GM12872 (cell line): ENCODE results near the gene FBXL5.

Experiments used
- CTCF ChIP-seq: IDR thresholded peaks from 3 replicates; pipeline ENCODE4 v1.5.1; 2011; ENCODE audit warnings: low read depth, mild to moderate bottlenecking, low read length, moderate library complexity; ENCODE audit not compliant: insufficient read depth

FBXL5 gene

GRCh38 chr4:15667006-15667405, 11.8 kb upstream of the FBXL5 start:
- TF ChIP-seq CTCF = no peak

GRCh38 chr4:15665753-15666365, 10.7 kb upstream of the FBXL5 start:
- TF ChIP-seq CTCF = no peak

GRCh38 chr4:15659768-15660570, 4.8 kb upstream of the FBXL5 start:
- TF ChIP-seq CTCF = no peak

GRCh38 chr4:15658781-15659180, 3.6 kb upstream of the FBXL5 start:
- no peak for TF ChIP-seq CTCF

- TF ChIP-seq CTCF = no peak
Measured at GRCh38 chr4:15658136-15658770, 3.1 kb upstream of the FBXL5 start.

GRCh38 chr4:15657366-15657765, 2.2 kb upstream of the FBXL5 start:
- no peak for TF ChIP-seq CTCF

- TF ChIP-seq CTCF = no peak
Measured at GRCh38 chr4:15656038-15656470, 897 bp upstream of the FBXL5 start.
